Left lobe of liver (tissue), 2 donors: ENCODE results near the gene LETM1. TPM values are rescaled to one million over a fixed set of nuclear protein-coding genes. Genes with fewer than 3 reads are reported as not detected.

ENCODE experiments used
- ATAC-seq: fragments of 200-7000 bp; cut with Tn5 transposase; one replicate; pipeline ENCODE4 v1.9.1; 2020; ENCODE audit warnings: mild to moderate bottlenecking, moderate library complexity
- DNase-seq: peaks from one replicate; pipeline ENCODE4 v3.0.0-alpha.2; 2020; ENCODE audit warnings: low spot score
- total RNA-seq: library from RNA; stranded (reverse); gene quantifications from one replicate; pipeline ENCODE4 v1.2.1, GENCODE V29; 2021
- donor health status: DM: no; HTN: no; CAD: no; lungs with moderate emphysema.
- donor health status: DM: no; HTN: yes; CAD: no.

LETM1 gene
- total RNA-seq, 1 donor from 2014 or later: 28.1 TPM

DNA sequence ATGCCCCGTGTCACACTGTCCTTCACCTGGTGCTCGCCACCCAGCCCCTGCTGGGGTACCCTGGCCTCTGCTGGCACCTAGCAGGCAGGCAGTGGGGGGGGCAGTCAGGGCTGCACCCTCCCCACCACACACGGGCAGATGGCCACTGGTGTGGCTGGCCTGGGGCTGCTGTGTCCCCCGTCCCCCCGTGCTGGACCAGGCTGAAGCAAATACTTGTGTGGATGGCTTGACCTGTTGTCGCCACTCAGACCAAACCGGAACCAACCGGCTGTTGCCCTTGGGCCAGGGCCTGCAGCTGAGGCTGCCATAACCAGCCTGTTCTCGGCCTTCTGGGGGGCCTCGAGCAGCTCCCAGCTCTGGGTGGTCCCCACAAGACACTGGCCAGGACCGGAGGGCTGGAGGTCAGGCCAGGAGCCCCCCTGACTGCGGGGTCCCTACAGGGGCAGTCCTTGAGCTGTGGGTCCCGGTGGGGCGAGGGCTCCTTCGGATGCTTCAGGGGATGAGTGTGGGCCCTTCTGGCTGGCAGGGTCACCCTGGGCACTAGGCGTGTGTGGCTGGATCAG lies 58.6 kb downstream of the LETM1 start:
- ATAC-seq: peak; percentile 10
- no peak for DNase-seq

DNA sequence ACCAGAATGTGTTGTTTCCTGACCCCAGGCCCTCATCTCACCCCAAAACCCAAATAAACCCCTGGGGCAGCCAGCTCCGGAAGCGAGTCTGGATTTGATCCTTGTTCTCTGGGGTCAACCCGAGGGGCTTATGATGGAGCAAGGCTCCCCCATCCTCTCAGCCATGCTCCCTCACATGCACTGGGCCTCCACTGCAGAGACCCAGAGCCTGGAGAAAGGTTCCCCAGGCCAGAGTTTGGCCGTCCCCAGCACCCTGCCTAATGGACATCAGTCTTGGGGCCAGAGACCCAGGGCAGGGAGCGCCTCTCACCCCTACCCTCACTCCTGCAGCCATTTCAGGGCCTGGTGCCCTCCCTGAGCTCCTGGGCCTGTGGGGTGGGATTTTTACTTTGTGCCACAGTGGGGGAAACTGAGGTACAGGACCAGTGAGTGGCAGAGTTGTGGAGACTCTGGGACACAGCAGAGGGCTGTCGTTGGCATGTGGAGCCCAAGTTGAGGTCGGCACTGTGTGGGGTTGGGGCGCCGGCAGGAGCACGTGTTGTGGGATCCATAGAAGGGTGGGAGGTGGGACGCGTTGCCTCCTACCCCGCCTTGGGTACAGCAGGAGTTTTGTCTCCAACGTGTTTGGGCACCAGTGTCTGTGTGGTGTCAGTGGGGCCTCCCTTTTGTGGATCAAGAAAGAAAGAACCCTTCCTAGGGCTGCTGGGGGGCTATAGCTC lies 59.3 kb downstream of the LETM1 start:
- no peak for DNase-seq
- no peak for ATAC-seq

DNA sequence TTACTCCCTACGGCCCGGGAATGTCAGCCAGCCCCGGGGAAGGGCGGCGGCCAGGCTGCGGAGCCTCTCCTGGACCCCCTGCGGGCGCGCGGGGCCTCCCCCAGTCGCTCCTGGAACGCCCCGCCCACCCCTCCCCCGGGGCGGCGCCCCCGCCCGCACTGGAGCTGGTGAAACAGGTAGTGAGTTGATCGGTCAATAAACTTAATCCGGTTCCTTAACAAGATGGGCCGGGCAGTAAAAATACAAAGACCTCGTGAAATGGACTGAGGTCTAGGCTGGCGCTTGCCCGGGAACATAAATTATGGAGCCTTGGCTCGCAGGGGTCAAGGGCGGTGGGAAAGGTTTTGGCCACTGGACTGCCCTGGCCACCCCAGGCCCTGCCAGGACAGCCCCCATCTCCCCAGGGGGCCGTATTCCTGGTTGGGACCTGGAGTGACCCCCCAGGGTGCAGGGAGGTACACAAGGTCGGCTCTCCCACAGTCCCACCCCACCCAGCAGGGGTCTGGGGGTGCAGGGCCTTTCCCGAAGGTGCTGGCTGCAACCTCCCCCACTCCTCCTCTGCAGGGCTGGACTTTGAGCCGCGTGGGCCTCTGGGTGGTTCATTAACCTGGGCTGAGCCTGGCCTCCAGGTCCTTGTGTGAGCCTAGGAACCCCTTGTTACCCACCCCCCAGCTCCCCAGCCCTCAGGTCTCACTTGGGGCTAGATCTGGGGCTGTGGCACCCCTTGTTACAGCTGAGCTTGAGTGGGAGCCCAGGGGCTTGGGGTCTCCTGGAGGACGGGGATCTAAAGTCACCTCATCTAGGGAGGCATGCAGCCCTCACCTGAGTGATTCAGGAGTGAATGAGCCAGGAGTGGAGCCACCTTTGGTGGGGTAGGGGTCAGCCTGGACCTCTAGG lies 60.4 kb downstream of the LETM1 start:
- DNase-seq: peak; percentile 87
- peak; percentile 69 for ATAC-seq

DNA sequence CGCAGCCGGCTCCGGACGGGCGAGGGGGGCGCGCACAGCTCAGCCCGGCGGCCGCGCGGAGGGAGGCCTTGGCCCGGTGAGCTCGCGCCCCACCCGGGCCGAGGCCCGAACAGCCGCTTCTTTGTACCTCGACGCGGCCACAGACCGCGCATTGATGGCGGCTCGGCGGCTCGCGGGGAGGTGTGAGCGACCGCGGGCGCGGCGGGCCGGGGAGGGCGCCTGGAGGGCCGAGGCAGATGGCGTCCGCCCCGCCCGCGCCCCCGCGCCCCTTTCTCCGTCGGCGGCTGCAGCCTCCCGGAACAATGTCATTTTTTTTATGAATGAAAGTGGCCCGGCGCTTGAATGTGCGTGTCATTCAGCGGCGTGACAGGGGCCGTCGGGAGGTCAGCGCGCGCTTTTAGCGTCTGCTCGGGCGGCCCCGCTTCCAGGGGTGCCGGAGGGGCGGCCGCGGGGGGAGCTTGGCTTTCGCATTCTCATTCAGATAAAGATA lies 61.1 kb downstream of the LETM1 start:
- no peak for ATAC-seq

DNA sequence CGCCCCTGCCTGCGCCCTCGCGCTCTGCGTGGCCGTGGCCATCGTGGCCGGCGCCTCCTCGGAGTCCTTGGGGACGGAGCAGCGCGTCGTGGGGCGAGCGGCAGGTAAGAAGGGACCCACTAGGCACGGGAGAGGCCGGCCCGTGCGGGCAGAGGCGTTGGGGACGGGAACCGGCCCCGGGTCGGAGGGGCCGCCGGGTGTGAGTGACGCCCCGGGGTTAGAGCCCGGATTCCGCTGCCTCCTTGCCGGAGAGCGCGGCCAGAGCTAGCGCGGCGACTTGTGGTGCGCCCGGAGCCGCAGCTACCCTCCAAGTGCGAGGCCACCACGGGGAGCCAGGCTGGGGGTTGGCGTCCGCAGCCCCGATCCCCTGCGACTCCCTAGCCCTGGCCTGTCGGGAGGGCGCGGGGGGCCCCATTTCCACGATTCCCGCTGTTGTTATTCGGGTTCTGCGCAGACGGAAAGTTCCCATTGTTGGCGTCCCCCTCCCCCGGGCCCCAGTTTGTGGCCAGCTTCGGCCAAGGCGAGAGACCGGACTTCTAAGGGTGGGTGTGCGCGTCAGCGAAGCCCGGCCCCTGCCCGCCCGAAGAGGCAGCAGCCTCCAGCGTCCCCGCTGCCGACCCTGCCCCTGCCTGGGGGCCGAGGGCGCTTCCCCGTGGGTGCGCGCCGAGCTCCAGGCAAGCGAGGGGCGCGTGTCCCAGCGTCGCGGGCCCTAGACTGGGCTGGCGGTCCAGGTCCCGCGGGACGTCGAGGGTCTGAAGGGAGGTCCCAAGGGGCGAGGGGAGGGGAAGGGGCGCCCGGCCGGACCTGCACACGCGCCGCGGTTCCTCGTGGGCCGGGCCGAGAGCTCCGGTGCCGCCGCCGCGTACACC lies 61.8 kb downstream of the LETM1 start:
- DNase-seq: no peak

More for the DNA sequence above, 61.1 kb downstream of the LETM1 start:
- no peak for DNase-seq

DNA sequence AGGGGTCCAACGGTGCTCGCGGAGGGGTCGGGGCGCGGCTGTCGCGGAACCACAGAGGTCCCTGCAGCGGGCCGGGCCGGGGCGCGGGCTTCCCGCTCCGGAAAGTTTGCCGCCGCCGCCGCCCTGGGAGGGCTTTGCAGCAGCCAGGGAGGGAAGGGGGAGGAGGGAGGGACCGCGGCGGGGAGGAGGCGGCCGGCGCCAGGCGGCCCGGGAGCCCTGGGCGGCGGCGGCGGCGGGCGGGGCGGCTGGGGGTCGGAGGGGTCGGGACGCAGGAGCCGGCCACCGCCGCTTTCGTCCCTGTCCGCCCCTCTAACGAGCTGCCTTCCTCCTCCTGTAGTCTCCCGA lies 62.5 kb downstream of the LETM1 start:
- ATAC-seq: peak; percentile 17
- DNase-seq: peak; percentile 70

More for the DNA sequence above, 61.8 kb downstream of the LETM1 start:
- ATAC-seq: no peak

DNA sequence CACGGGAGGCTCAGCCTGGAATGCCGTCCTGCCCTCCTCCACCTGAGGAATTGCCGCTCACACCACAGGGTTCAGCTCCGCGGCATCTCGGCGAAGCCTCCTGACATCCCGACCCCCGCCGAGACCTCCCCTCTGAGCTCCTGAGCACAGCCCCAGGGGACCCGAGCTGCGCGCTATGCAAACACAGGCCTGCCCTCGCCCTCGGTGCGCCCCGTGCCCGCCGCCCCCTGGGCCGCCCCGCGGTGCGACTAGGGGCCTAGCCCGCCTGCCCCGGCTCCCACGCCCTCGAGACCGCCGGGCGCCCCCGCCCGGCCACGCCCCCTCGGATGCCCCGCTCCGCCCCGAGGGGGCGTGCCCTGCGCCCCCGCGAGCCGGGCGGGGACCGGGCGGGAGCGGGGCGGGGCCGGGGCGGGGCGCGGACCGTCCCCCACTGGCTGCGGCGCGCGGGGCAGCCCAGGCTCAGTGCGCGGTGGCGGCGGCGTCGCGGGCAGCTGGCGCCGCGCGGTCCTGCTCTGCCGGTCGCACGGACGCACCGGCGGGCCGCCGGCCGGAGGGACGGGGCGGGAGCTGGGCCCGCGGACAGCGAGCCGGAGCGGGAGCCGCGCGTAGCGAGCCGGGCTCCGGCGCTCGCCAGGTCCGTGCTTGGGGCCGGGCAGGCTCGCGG lies 63.0 kb downstream of the LETM1 start, which contains the start of gene FGFR3:
TSS of gene FGFR3 (plus strand) at position 462 of the 664 bp plus-strand sequence. CDS start 642 bp downstream, outside the sequence.
- peak; percentile 62 for ATAC-seq
- DNase-seq: peak; percentile 76

DNA sequence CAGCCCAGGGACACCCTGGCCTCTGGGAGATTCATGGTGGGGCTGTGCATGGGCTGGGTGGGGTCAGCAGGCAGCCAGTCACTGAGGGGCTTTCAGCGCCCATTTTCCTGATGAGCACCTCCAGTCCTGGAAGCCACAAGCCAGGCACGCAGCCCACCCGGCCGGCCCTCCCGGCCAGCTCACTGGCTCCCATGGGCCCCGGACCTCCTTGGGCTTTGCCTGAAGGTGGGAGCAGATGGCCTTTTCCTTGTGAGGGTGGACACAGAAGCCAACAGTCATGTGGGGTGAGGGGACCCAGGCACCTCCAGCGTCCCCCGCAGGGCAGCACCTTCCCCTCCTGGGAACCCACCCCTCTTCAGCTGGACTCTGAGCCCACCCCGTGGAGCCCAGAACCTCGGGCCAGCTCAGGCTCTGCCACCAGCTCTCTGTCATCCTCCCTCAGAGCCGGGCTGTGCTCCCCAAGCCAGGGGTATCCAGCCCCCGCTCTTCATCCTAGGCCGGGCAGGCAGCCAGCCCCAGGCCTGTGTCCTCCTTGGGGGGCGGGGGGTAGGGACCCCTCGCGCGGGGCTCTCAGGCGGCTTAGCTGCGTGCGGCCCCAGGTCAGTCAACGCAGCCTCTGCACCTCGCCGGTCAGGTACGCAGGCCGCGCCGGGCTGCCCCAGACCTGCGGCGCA lies 63.7 kb downstream of the LETM1 start:
- no peak for ATAC-seq
- no peak for DNase-seq

DNA sequence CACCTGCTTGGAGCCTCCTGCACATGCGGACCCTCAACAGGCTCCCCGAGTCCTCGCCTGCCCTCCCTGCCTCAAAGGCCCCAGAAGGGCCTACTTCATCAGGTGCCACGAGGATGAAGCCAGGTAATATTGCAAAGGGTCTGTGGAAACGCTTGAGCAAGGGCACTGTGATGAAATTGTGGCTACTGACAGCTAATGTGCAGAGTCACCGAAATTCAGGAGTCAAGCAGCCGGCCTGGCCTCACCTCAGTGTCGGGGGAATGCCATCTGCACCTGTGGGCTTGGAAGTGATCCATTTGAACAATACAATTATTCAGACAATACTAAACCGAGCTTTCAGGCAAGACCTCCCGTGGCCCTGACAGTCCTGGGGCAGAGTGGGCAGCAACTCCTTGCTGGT lies 66.0 kb downstream of the LETM1 start:
- ATAC-seq: no peak
- DNase-seq: no peak

DNA sequence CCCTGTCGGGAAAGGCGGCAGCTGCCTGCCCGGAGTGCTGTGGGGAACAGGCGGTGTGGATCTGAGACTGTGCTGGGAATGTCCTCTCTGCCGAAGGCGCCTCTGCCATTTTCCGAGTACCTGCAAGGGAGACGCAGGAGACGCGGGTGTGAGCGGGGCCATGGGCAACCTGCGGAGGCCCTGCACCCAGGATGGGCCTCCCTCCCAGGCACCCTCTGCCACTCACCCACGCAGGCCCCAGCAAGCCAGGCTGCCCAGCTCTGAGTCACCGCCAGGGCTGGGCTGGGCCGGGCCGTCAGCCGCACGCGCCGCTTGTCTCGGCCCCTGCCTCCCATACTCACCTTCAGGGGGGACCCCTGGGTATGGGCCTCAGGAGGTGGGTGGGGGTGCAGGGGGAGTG lies 66.4 kb downstream of the LETM1 start:
- ATAC-seq: no peak

DNA sequence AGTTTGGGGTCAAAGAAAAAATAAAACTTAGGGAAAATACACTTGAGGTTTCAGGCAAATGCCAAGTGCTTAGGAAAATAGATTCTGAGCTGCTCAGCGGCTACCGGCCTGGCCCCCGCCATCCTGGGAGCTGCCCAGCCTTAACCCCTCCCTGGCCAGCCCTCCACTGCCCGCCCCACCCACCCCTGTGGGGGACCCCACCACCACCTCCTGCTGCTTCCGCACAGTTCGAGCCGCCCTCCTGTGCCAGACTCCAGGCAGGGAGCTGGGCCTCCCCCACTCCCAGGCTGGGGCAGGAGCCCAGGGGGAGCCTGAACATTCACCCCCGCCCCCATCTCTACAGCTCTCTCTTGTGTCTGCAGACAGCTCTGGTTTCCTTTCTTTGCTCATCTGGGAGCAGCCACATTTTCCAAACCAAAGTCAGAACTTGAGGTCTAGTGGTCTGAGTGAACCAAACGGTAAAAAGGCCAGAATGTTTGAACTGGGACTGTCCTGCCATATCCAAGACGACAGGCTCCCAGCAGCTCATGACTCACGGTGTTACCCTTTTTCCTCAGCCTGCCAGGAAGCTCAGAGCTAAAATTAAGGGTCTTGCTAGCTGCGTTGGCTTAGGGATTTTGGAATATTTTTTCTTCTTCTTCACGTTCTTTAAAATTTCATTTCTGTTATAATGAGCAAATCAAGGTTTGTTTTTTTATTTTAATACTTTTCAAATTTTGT lies 67.5 kb downstream of the LETM1 start:
- DNase-seq: no peak

More for the DNA sequence above, 66.4 kb downstream of the LETM1 start:
- DNase-seq: no peak

DNA sequence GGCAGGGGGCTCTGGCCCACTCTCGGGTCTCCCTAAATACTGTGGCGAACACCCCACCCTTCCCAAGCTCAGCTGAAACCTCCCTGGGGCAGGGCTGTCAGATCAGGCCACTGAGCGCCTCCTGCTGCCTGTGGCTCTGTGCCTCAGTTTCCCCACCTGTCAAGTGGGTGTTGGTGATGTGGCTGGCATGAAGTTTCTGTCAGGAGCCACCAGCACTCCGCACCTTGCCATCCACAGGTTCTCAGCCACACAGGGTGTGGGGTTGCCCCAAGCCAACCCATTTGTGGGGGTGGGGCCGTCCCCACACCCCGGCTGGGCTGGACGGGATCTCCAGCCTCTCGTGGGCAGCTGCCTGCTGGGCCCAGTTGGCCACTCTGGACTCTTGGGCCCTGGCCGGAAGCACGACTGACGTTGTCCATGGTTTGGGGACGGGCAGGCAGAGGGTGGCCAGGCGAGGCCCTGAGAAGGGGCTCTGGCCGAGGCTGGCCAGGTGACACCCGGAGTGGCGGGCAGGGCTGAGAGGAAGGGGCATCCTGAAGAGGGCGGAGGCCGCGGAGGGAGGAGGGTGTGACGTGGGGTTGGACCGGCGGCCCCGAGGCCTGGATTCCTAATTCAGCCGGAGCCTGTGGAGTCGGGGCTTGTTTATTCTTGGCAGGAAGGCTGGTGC lies 68.4 kb downstream of the LETM1 start:
- no peak for ATAC-seq
- DNase-seq: no peak

More for the DNA sequence above, 67.5 kb downstream of the LETM1 start:
- ATAC-seq: no peak

DNA sequence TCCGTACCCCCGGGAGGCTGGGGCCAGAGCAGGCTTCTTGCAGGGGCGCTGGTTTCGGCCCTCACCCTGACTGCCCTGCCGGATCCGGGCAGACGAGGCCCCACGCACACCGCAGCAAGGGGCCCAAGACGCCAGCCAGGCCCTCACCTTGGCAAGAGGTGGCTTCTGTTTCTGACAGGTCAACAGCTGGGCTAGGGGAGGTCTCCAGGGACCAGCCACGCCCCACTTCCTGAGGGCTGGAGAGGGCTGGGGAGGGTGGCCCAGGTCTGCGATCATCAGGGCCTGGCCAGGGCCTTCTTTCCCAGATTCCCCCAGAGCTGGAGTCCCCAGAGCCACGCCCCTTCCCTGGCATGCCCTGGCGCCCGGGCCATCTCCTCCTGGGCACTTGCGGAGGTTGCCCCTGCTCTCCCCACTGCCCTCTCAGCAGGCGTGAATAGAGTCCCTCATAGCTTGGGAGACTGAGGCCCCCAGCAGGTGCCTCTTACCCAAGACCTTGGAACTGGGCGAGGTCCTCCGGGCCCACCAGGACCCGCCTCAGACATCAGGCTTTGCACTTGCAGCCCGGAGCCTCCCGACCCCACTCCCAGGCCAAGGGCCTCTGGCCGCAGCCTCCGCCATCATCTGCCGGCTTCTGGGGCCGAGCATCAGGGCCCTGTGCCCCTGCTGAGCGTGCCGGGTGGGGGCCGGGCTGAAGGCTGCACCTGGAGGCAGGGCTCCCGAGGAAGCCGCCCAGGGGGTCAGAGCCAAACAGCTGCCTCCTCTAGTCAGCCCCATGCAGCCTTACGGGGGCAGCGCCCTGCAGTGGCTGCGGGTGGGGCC lies 69.2 kb downstream of the LETM1 start:
- no peak for ATAC-seq
- no peak for DNase-seq

DNA sequence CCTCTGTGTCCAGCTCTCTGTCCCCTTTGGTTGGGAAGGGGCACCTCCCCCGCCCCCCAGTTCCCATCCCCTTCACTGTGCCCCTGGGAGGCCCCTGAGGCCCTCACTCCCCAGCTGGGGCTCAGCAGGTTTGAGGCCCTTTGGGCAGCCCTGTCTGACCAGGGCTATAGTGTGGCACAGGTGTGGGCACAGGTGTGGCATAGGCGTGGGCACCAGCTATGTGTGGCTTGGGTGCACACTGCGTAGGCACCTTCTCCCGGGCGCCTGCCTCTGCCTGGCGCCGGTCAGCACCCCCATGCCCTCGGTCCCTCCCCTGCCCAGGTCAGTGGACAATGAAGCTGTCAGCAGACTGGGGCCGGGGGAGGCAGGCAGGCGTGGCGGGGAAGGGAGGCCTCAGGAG lies 70.4 kb downstream of the LETM1 start:
- ATAC-seq (no peak), DNase-seq (no peak)

DNA sequence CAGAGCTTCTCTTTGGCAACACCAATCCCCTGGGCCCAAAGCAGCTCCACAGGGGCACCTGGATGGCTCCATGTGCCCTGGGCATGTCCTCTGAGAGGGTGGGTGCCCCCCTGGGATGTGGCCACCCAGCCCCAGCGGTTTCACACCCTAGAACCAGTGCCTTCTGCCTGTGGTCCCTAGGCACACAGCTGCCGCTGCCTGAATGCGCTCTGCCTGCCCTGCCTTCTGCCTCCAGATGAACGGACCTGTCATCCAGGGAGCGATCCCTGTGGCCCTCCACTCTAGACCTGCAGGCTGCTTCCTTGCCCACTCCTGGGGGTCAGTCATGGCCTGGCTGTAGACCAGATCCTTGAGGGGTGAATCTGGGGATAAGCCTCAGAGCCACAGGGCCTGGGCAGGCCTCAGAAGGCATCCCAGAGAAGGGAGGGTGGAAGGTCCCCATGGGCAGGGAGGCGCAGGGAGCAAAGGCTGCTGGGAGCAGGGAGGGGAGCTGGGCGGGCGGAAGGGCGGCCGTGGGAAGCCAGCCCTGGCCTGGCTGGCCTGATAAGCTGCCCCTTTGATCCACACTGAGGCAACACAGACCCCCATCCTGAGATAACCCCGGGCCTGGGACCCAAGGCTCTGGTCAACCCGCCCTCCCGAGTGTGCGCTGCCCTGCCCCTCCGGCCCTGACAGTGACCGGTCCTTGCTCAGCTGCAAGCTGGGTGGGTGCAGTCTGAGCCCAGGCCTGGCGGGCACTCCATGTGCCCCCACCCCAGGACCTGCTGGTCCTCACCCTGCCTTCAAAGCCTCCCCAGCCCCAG lies 71.0 kb downstream of the LETM1 start:
- DNase-seq (no peak), ATAC-seq (peak; percentile 49)

DNA sequence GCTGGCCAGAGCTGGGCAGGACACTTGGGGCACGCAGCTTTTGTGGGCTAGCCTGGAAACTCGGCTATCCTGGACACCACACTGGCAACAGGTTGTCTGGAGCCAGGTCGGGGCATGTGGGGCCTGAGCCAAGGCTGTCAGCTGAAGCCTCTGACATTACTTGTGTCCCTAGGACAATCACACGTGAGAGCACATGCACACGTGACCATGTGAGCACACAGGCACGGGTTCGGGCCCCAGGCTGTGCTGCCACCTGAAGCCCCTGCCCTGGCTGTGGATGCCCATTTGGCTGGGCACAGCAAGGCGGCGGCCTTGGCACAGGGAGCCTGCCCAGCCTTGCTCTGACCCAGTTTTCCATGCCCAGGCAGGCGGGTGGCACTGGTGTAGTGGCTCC lies 71.6 kb downstream of the LETM1 start:
- DNase-seq: peak; percentile 66
- peak; percentile 83 for ATAC-seq
